Measurements from ENCODE around the gene ZNF836. TPM values are rescaled to one million over a fixed set of nuclear protein-coding genes. Genes with fewer than 3 reads are reported as not detected.

ZNF836 gene
- total RNA-seq, 4 donors from 2014 or later, result 10.2 to 18.9 (median 17.4) TPM

GRCh38 chr19:52211926-52212571, 40.6 kb upstream of the ZNF836 start:
- TF ChIP-seq CTCF (IDR thresholded peaks at IDR 0.05; ENCODE audit: low read depth), result no peak

- TF ChIP-seq CTCF (IDR thresholded peaks at IDR 0.05; ENCODE audit: low read depth), result no peak
Observed at GRCh38 chr19:52211203-52211602, 39.8 kb upstream of the ZNF836 start.

- no peak for TF ChIP-seq CTCF (IDR thresholded peaks at IDR 0.05; ENCODE audit: low read depth)
Observed at GRCh38 chr19:52206481-52206880, 35.1 kb upstream of the ZNF836 start.

- TF ChIP-seq CTCF (IDR thresholded peaks at IDR 0.05; ENCODE audit: low read depth), result no peak
Observed at GRCh38 chr19:52200044-52200443, 28.6 kb upstream of the ZNF836 start.

GRCh38 chr19:52198678-52199077, 27.3 kb upstream of the ZNF836 start:
- no peak for TF ChIP-seq CTCF (IDR thresholded peaks at IDR 0.05; ENCODE audit: low read depth)

- TF ChIP-seq CTCF (IDR thresholded peaks at IDR 0.05; ENCODE audit: low read depth), result no peak
Observed at GRCh38 chr19:52197964-52198363, 26.5 kb upstream of the ZNF836 start.

GRCh38 chr19:52196256-52196967, 25.0 kb upstream of the ZNF836 start:
- TF ChIP-seq CTCF (IDR thresholded peaks at IDR 0.05; ENCODE audit: low read depth), result no peak
